Mucosa of rectum (tissue), 2 donors: Measurements from ENCODE around the gene PLXNA4.

Source experiments
- H3K27ac ChIP-seq, 2 donors: one replicate each; pipeline ENCODE4 v1.7.0; 2013; ENCODE audit warnings: inconsistent platforms in 2 of 2, low read depth in 2 of 2, low read length in 2 of 2
- H3K27me3 ChIP-seq, 2 donors: one replicate each; pipeline ENCODE4 v1.7.0; 2013; ENCODE audit warnings: low read length in 2 of 2; ENCODE audit not compliant: control insufficient read depth in 2 of 2, insufficient read depth in 2 of 2
- H3K36me3 ChIP-seq, 2 donors: one replicate each; pipeline ENCODE4 v1.7.0; 2013; ENCODE audit warnings: low read length in 2 of 2; ENCODE audit not compliant: control insufficient read depth in 2 of 2, insufficient read depth in 2 of 2
- H3K4me1 ChIP-seq, 2 donors: one replicate each; pipeline ENCODE4 v1.7.0; 2013; ENCODE audit warnings: low read length in 2 of 2, mild to moderate bottlenecking in 1 of 2; ENCODE audit not compliant: control insufficient read depth in 2 of 2, insufficient read depth in 2 of 2
- H3K4me3 ChIP-seq, 2 donors: one replicate each; pipeline ENCODE4 v1.7.0; 2013; ENCODE audit warnings: low read length in 2 of 2
- H3K9ac ChIP-seq, 2 donors: one replicate each; pipeline ENCODE4 v1.7.0; 2013; ENCODE audit warnings: low read length in 2 of 2, low read depth in 1 of 2, mild to moderate bottlenecking in 1 of 2
- H3K9me3 ChIP-seq, 2 donors: one replicate each; pipeline ENCODE4 v1.7.0; 2013; ENCODE audit warnings: low read length in 2 of 2; ENCODE audit not compliant: control insufficient read depth in 2 of 2
- donor health status: healthy.
- donor health status: Normal muscosa, but diverticular disease.

The PLXNA4 gene

GRCh38 chr7:132149436-132150304, 426.6 kb downstream of the PLXNA4 start:
- H3K4me1 ChIP-seq = no peaks in the 10 kb centered on the region
- H3K9me3 ChIP-seq = no peaks in the 10 kb centered on the region
- H3K27ac ChIP-seq = no peak overlapping the region
- no peak overlapping the region for H3K4me3 ChIP-seq
- no peak overlapping the region for H3K9ac ChIP-seq
- H3K36me3 ChIP-seq = no peaks in the 10 kb centered on the region
- H3K27me3 ChIP-seq = no peaks in the 10 kb centered on the region

- Histone ChIP-seq H3K27ac (no peak overlapping the region), H3K4me1 (no peaks in the 10 kb centered on the region), H3K27me3 (no peaks in the 10 kb centered on the region), H3K9me3 (no peaks in the 10 kb centered on the region), H3K36me3 (no peaks in the 10 kb centered on the region), H3K9ac (no peak overlapping the region), H3K4me3 (no peak overlapping the region)
These were observed 427.4 kb downstream of the PLXNA4 start for GRCh38 chr7:132148876-132149275.

GRCh38 chr7:132145466-132145865, 430.8 kb downstream of the PLXNA4 start:
- Histone ChIP-seq H3K9ac (no peak overlapping the region), H3K9me3 (no peaks in the 10 kb centered on the region), H3K4me3 (no peak overlapping the region), H3K4me1 (no peaks in the 10 kb centered on the region), H3K27ac (no peak overlapping the region), H3K27me3 (no peaks in the 10 kb centered on the region), H3K36me3 (no peaks in the 10 kb centered on the region)

GRCh38 chr7:132145063-132145462, 431.2 kb downstream of the PLXNA4 start:
- H3K9me3 ChIP-seq = no peaks in the 10 kb centered on the region
- H3K4me3 ChIP-seq = no peak overlapping the region
- H3K4me1 ChIP-seq = no peaks in the 10 kb centered on the region
- no peak overlapping the region for H3K9ac ChIP-seq
- no peak overlapping the region for H3K27ac ChIP-seq
- H3K27me3 ChIP-seq = no peaks in the 10 kb centered on the region
- no peaks in the 10 kb centered on the region for H3K36me3 ChIP-seq

GRCh38 chr7:132142006-132142405, 434.3 kb downstream of the PLXNA4 start:
- Histone ChIP-seq H3K27me3 (no peaks in the 10 kb centered on the region), H3K9me3 (no peaks in the 10 kb centered on the region), H3K4me3 (no peak overlapping the region), H3K4me1 (no peaks in the 10 kb centered on the region), H3K36me3 (no peaks in the 10 kb centered on the region), H3K27ac (no peak overlapping the region), H3K9ac (no peak overlapping the region)

GRCh38 chr7:132141109-132141508, 435.2 kb downstream of the PLXNA4 start:
- H3K36me3 ChIP-seq = no peaks in the 10 kb centered on the region
- H3K27me3 ChIP-seq = no peaks in the 10 kb centered on the region
- H3K9ac ChIP-seq = no peak overlapping the region
- no peak overlapping the region for H3K4me3 ChIP-seq
- no peak overlapping the region for H3K27ac ChIP-seq
- H3K9me3 ChIP-seq = no peaks in the 10 kb centered on the region
- H3K4me1 ChIP-seq = no peaks in the 10 kb centered on the region

- Histone ChIP-seq H3K27me3 (peaks cover 0 to 3% of the 10 kb centered on the region in 2 donors), H3K9ac (no peak overlapping the region), H3K27ac (no peak overlapping the region), H3K36me3 (no peaks in the 10 kb centered on the region), H3K4me3 (no peak overlapping the region), H3K9me3 (no peaks in the 10 kb centered on the region), H3K4me1 (no peaks in the 10 kb centered on the region)
These were observed 435.9 kb downstream of the PLXNA4 start for GRCh38 chr7:132140341-132140740.

- H3K9me3 ChIP-seq = no peaks in the 10 kb centered on the region
- H3K36me3 ChIP-seq = no peaks in the 10 kb centered on the region
- no peak overlapping the region for H3K9ac ChIP-seq
- H3K27me3 ChIP-seq = peaks cover 0 to 3% of the 10 kb centered on the region in 2 donors
- H3K4me3 ChIP-seq = no peak overlapping the region
- no peak overlapping the region for H3K27ac ChIP-seq
- no peaks in the 10 kb centered on the region for H3K4me1 ChIP-seq
These were observed 437.5 kb downstream of the PLXNA4 start for GRCh38 chr7:132138817-132139216.

- Histone ChIP-seq H3K9ac (no peak overlapping the region), H3K9me3 (no peaks in the 10 kb centered on the region), H3K36me3 (no peaks in the 10 kb centered on the region), H3K27ac (no peak overlapping the region), H3K4me1 (no peaks in the 10 kb centered on the region), H3K27me3 (peaks cover 0 to 3% of the 10 kb centered on the region in 2 donors), H3K4me3 (no peak overlapping the region)
These were observed 438.6 kb downstream of the PLXNA4 start for GRCh38 chr7:132137681-132138080.

- H3K36me3 ChIP-seq = no peaks in the 10 kb centered on the region
- H3K27ac ChIP-seq = no peak overlapping the region
- no peak overlapping the region for H3K4me3 ChIP-seq
- no peaks in the 10 kb centered on the region for H3K4me1 ChIP-seq
- H3K27me3 ChIP-seq = peaks cover 0 to 3% of the 10 kb centered on the region in 2 donors
- H3K9ac ChIP-seq = no peak overlapping the region
- H3K9me3 ChIP-seq = no peaks in the 10 kb centered on the region
These were observed 440.4 kb downstream of the PLXNA4 start for GRCh38 chr7:132135746-132136385.
